Epithelial cell of proximal tubule (primary cell): ENCODE results near the gene ADCY1. TPM values are rescaled to one million over a fixed set of nuclear protein-coding genes. Genes with fewer than 3 reads are reported as not detected.

Source experiments
- DNase-seq: peaks from one replicate; pipeline ENCODE4 v3.0.0-alpha.2; 2011; ENCODE audit warnings: low read depth
- H3K4me3 ChIP-seq: 2 replicates; pipeline ENCODE4 v1.5.1; 2011; ENCODE audit warnings: low read depth, mild to moderate bottlenecking, low read length
- CTCF ChIP-seq: conservative IDR thresholded peaks from 2 replicates; pipeline ENCODE4 v1.5.1; 2012; ENCODE audit warnings: low read depth, mild to moderate bottlenecking, low read length
- total RNA-seq: library from RNA; depleted of rRNA; stranded (reverse); fragments of >200 nt; gene quantifications from 2 replicates; pipeline ENCODE4 v1.2.3, GENCODE V29; 2015

The ADCY1 gene
- total RNA-seq, 1 donor from 2014 or later, result 1.2 TPM

- DNase-seq, result no peak
- no peak for TF ChIP-seq CTCF
- H3K4me3 ChIP-seq, result no peak overlapping the region
Observed at GRCh38 chr7:45651540-45651939, 77.4 kb downstream of the ADCY1 start.

- no peak for DNase-seq
- no peak for TF ChIP-seq CTCF
- no peak overlapping the region for H3K4me3 ChIP-seq
Observed at GRCh38 chr7:45652630-45653029, 78.5 kb downstream of the ADCY1 start.

- no peak for DNase-seq
- no peak for TF ChIP-seq CTCF
- H3K4me3 ChIP-seq, result no peak overlapping the region
Observed at GRCh38 chr7:45653209-45653907, 79.2 kb downstream of the ADCY1 start.

GRCh38 chr7:45654341-45654740 is 80.2 kb downstream of the ADCY1 start:
- DNase-seq, result no peak
- no peak overlapping the region for H3K4me3 ChIP-seq
- TF ChIP-seq CTCF, result no peak

GRCh38 chr7:45655539-45655938 is 81.4 kb downstream of the ADCY1 start:
- no peak for TF ChIP-seq CTCF
- H3K4me3 ChIP-seq, result no peak overlapping the region
- DNase-seq, result no peak

GRCh38 chr7:45656431-45656830 is 82.3 kb downstream of the ADCY1 start:
- no peak for DNase-seq

More at GRCh38 chr7:45656431-45656830, 82.3 kb downstream of the ADCY1 start:
- H3K4me3 ChIP-seq, result no peak overlapping the region
- TF ChIP-seq CTCF, result no peak
